GM10266 (cell line): ENCODE measurements around the gene CDKL5.

ENCODE experiments used
- DNase-seq: peaks from one replicate; pipeline ENCODE4 v3.0.0; 2012; ENCODE audit errors: extremely low spot score
- TF ChIP-seq, protein P1 (sequence below): IDR thresholded peaks from 2 replicates; pipeline ENCODE4 v1.5.1; 2012; ENCODE audit warnings: mild to moderate bottlenecking, low read depth; ENCODE audit not compliant: control insufficient read depth, insufficient read depth; ENCODE audit errors: missing control alignments

Gene CDKL5

DNA sequence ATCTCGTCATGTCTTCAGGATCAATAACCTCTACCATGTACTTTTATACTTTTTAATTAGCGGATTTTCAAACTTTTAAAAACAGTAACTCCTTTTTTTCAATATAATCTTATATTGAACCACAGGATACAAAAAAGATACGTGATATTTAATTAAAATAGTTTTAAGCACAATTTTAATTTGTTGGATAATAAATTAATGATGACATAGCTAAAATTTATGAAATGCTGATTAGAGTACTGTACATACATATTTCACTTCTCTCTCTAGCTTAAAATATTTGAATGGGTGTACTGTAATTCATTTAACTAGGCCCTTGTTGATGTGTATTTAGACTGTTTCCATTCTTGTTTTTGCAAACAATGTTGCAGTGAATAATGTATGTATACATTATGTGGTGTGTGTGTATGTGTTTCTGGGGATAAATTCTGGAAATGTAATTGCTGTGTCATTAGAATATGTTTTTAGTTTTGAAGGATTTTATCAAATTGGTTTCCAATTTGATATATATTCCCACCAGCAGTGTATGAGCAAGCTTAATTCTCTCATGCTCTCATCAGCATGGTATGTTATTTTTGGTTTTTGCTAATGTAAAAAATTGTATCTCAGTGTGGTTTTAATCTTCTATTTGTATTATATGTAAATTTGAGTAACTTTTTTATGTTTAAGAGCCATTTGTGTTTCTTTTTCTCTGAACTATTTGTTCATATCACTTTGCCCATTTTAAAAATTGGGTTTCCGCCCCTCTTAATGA is 66.4 kb downstream of the CDKL5 start:
- TF ChIP-seq, protein P1, sequence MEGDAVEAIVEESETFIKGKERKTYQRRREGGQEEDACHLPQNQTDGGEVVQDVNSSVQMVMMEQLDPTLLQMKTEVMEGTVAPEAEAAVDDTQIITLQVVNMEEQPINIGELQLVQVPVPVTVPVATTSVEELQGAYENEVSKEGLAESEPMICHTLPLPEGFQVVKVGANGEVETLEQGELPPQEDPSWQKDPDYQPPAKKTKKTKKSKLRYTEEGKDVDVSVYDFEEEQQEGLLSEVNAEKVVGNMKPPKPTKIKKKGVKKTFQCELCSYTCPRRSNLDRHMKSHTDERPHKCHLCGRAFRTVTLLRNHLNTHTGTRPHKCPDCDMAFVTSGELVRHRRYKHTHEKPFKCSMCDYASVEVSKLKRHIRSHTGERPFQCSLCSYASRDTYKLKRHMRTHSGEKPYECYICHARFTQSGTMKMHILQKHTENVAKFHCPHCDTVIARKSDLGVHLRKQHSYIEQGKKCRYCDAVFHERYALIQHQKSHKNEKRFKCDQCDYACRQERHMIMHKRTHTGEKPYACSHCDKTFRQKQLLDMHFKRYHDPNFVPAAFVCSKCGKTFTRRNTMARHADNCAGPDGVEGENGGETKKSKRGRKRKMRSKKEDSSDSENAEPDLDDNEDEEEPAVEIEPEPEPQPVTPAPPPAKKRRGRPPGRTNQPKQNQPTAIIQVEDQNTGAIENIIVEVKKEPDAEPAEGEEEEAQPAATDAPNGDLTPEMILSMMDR: no peak
- DNase-seq: no peak

DNA sequence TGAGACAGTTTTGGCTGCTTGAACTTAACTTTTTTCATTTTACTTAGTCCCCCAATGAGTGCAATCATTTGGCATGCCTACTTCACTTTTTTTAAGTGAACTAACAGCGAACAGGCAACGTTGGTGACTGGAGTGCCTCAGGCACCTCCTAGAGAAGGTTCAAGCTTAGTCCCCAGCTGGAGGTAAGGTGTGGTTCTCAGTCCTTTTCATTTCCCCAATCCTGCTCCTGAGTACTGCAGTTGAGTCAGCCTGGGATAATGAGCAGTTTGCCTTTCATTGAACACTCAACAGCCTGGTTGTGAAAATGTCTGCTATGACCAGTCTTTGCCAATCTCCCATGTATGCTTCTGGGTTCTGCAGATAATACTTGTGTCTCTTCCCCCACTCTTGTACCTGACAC is 109.5 kb downstream of the CDKL5 start:
- no peak for DNase-seq
- TF ChIP-seq, protein P1: no peak

DNA sequence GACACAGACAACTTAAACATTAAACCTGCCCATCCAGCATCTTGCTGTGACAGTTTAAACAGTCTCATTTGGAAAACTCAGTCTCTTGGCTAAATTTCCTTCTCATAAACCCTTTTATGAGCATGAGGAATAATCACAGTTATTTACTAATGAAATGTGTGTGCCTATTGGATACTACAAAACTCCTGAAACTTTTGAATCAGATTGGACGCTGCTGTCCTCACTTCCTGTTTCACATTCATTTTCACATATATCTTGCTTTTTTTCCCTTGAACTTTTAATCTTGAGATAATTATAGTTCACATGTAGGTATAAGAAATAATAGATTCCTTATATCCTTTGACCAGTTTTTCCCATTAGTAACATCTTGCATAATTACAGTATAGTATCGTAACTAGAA is 111.7 kb downstream of the CDKL5 start:
- TF ChIP-seq, protein P1: no peak
- peak; percentile 4 for DNase-seq

DNA sequence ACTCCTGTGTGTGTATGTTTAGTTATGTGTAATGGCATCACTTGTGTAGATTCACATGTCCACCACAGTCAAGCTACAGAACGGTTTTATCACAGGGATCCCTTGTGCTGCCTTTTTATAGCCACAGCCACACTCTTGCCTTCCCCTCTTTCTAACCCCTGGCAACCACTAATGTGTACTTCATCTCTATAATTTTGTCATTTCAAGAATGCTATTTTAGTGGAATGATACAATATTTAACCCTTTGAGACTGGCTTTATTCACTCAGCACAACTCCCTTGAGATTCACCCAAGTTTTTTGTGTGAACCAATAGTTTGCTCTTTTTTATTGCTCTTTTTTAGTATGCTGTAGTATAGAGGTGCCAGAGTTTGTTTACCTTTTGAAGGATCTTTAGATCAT is 112.1 kb downstream of the CDKL5 start:
- peak; percentile 5 for DNase-seq
- TF ChIP-seq, protein P1: no peak

DNA sequence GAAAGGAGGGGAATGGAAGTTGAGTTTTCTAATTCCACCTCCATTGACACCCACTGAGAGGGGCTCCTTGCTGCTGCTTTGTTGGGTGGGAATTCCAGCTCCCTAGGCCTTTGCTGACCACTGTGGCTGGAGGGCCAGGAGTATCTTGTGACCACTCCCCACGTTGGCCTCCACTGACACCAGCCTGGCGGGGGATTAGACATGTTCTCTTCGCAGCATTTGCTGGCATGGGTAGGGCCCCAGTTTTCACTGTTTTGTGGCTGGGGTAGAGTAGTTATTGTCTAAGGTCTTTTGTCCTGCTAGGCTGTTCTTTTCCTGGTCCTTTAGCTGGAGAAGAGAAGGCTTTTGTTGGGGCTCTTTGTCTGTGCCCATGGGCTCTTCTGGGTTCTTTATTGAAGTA is 116.7 kb downstream of the CDKL5 start:
- TF ChIP-seq, protein P1: no peak

DNA sequence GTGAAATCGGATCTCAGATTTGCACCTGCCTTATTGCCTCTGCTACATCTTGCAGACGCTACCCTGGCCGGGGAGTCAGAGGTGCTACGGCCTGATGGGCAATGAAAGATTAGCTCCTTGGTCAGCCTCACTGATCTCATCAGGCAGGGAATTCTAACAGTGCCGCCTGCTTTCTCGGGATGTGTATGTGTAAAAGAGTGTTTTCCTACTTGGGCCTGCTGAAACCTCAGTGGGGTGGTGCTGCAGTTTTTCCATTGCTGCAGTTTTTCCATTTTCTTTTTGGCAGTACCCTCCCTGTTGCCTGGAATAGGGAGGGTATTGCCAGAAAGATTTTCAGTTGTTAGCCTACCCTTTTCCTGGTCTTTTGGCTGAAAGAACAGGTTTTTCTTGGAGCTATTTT is 117.5 kb downstream of the CDKL5 start:
- DNase-seq: no peak
- TF ChIP-seq, protein P1: no peak

More for the DNA sequence above, 116.7 kb downstream of the CDKL5 start:
- DNase-seq: no peak

DNA sequence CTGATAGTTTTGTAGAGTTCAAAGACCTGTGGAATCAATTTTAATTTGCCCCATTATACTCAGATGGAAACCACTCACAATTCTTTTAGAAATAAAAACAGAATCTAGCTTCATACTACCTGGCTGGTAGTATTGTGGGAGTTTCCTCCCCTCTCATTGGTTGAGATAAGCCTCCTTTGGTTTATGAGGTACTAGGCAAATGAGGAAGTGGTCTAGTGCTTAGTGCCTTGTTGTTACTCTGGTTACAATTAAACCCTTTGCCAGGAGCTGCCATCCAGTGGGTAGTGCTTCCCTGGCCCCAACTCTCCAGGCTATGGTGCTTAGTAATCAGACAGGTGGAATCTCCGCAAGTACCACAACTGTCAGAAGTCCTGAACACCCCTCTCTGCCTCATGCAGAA is 118.3 kb downstream of the CDKL5 start:
- TF ChIP-seq, protein P1: no peak
- no peak for DNase-seq
